Measurements from ENCODE around the gene SERPING1.

DNA sequence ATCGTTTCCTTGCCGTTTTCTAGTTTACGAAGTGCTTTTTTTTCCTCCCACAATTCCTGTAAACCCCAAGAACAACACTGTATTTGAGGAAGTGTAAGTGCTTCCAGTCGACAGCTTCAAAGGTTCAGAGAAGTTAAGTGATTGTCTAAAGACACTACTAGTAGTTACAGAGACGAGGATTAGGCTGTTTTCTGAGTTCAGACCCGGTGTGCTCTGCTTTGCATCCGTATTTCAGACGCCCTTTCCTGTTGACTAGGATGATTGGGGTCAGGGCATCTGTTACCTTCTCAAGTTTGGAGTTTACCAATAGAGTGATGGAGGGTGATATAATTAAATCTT, 60.5 kb downstream of the SERPING1 start:
- TF ChIP-seq, protein P1, sequence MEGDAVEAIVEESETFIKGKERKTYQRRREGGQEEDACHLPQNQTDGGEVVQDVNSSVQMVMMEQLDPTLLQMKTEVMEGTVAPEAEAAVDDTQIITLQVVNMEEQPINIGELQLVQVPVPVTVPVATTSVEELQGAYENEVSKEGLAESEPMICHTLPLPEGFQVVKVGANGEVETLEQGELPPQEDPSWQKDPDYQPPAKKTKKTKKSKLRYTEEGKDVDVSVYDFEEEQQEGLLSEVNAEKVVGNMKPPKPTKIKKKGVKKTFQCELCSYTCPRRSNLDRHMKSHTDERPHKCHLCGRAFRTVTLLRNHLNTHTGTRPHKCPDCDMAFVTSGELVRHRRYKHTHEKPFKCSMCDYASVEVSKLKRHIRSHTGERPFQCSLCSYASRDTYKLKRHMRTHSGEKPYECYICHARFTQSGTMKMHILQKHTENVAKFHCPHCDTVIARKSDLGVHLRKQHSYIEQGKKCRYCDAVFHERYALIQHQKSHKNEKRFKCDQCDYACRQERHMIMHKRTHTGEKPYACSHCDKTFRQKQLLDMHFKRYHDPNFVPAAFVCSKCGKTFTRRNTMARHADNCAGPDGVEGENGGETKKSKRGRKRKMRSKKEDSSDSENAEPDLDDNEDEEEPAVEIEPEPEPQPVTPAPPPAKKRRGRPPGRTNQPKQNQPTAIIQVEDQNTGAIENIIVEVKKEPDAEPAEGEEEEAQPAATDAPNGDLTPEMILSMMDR (IDR thresholded peaks at IDR 0.05; ENCODE audit: insufficient read depth, low read length): no peak
- TF ChIP-seq, protein P2, sequence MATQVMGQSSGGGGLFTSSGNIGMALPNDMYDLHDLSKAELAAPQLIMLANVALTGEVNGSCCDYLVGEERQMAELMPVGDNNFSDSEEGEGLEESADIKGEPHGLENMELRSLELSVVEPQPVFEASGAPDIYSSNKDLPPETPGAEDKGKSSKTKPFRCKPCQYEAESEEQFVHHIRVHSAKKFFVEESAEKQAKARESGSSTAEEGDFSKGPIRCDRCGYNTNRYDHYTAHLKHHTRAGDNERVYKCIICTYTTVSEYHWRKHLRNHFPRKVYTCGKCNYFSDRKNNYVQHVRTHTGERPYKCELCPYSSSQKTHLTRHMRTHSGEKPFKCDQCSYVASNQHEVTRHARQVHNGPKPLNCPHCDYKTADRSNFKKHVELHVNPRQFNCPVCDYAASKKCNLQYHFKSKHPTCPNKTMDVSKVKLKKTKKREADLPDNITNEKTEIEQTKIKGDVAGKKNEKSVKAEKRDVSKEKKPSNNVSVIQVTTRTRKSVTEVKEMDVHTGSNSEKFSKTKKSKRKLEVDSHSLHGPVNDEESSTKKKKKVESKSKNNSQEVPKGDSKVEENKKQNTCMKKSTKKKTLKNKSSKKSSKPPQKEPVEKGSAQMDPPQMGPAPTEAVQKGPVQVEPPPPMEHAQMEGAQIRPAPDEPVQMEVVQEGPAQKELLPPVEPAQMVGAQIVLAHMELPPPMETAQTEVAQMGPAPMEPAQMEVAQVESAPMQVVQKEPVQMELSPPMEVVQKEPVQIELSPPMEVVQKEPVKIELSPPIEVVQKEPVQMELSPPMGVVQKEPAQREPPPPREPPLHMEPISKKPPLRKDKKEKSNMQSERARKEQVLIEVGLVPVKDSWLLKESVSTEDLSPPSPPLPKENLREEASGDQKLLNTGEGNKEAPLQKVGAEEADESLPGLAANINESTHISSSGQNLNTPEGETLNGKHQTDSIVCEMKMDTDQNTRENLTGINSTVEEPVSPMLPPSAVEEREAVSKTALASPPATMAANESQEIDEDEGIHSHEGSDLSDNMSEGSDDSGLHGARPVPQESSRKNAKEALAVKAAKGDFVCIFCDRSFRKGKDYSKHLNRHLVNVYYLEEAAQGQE (IDR thresholded peaks at IDR 0.05; ENCODE audit: insufficient replicate concordance, low read depth): no peak
- TF ChIP-seq POLR2AphosphoS5 (IDR thresholded peaks at IDR 0.05; ENCODE audit: low read depth): no peak

Measured in HL-60 (cell line).